Sigmoid colon (tissue), 7 donors: Measurements from ENCODE around the gene JAZF1. TPM values are rescaled to one million over a fixed set of nuclear protein-coding genes. Genes with fewer than 3 reads are reported as not detected.

Experiments
- DNase-seq: peaks from one replicate; pipeline ENCODE4 v3.0.0-alpha.2; 2019
- H3K27ac ChIP-seq, 4 donors: fragments of 200-600 bp; sonication (generic); one replicate each; pipeline ENCODE4 v1.5.1; 2016 to 2019; ENCODE audit warnings: mild to moderate bottlenecking in 1 of 4
- H3K27me3 ChIP-seq, 3 donors: fragments of 200-600 bp; sonication (generic); one replicate each; pipeline ENCODE4 v1.5.1; 2019; ENCODE audit warnings: mild to moderate bottlenecking in 1 of 3
- H3K36me3 ChIP-seq, 4 donors: fragments of 200-600 bp; sonication (generic); one replicate each; pipeline ENCODE4 v1.5.1; 2016 to 2019
- H3K4me1 ChIP-seq, 4 donors: fragments of 200-600 bp; sonication (generic); one replicate each; pipeline ENCODE4 v1.5.1; 2017 to 2019
- H3K4me3 ChIP-seq, 4 donors: fragments of 200-600 bp; sonication (generic); one replicate each; pipeline ENCODE4 v1.5.1; 2017 to 2019; ENCODE audit warnings: mild to moderate bottlenecking in 2 of 4, moderate library complexity in 1 of 4
- H3K9me3 ChIP-seq, 4 donors: fragments of 200-600 bp in 3 of 4; sonication (generic) in 3 of 4; one replicate each; pipeline versions ENCODE4 v1.5.1 to v1.6.1; 2013 to 2019
- EP300 ChIP-seq, 4 donors: sonication (generic); formaldehyde crosslinking; IDR thresholded peaks; one replicate each; pipeline ENCODE4 v1.6.1; 2017; ENCODE audit warnings: antibody characterized with exemption in 4 of 4
- POLR2A ChIP-seq, 2 donors: fragments of 450-650 bp; IDR thresholded peaks; one replicate each; pipeline ENCODE4 v1.6.1; 2016; ENCODE audit warnings: antibody characterized with exemption in 2 of 2, mild to moderate bottlenecking in 2 of 2, moderate library complexity in 2 of 2
- POLR2AphosphoS5 ChIP-seq, 4 donors: sonication (generic); formaldehyde crosslinking; IDR thresholded peaks; one replicate each; pipeline ENCODE4 v1.6.1; 2017; ENCODE audit warnings: antibody characterized with exemption in 4 of 4
- WGBS, 2 donors: extraction: QIAGEN DNeasy Blood & Tissue Kit; methylation state at CpG; one replicate each; pipeline ENCODE4 v1.1.7; 2013; 5-methylcytosine and 5-hydroxymethylcytosine counted together
- intact Hi-C: fragments of 100-400 bp; cut with DNase I; formaldehyde crosslinking; loops from one replicate; pipeline ENCODE4 v1.15.1; 2023
- polyA plus RNA-seq, 3 donors: library from polyadenylated mRNA; stranded (reverse); fragments of 200-250 nt; gene quantifications; one replicate each; pipeline ENCODE4 v1.2.3, GENCODE V29; 2013
- total RNA-seq, 4 donors: library from RNA; depleted of rRNA; stranded (reverse); fragments of >200 nt; gene quantifications; one replicate each; pipeline ENCODE4 v1.1.0, GENCODE V29; 2016
- TF ChIP-seq, protein P1 (sequence below), 4 experiments: fragments of 450-650 bp in 3 of 4; fragments of 200-600 bp in 1 of 4; IDR thresholded peaks; one replicate each; pipeline ENCODE4 v1.5.1; 2016 to 2019; ENCODE audit warnings: antibody characterized with exemption in 4 of 4, mild to moderate bottlenecking in 3 of 4, moderate library complexity in 2 of 4
- donor health status: healthy with polysubstance abuse.
- donor health status: Bipolar disorder and iron deficiency.
- donor health status: healthy.

The JAZF1 gene
- total and polyA plus RNA-seq, 7 donors = 4.2 to 59.6 (median 46.4) TPM

DNA sequence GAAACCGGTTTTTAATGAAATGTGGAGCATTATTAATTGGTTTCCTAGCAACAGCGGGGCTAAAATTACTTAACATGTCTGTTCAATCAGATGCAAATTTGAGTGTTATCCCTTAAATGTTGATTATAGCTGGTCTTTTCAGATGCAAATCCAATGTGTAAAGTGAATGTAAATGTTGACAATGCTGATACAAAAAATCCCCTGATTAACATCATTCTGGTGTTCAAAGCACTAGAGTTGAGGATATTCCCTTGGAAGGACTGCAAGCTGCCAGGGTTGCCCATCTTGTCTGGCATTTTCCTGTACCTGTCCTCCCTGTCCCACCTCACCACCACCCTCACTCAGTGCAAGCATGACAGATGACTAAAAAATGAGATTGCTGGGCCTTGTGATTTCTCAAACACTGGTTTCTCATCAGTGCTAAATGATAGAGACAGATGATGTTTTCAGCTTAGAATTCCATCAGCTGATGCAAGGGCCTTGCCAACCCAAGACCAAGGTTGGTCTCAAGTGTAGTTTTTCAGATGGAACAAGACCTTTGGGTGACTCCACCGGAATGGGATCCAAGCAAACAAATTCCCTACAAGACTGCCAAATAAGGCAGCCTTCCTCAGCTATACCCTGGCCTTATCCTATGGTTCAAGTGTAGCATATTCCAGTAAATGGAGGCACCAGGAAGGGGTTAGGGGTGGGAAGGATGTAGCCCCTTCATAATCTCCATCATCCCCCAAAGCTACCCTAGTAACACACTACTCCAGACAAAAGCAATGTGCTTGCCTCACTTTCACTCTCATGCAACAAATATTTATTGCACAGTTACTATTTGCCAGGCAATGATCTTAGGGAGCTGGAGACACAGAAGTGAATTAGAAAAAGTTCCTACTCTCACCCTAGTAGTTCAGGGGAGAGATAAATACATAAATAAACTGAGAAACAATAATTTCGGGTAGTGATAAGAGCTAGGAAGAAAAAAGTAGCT is 54.9 kb downstream of the JAZF1 start:
- no peak overlapping the region for H3K4me3 ChIP-seq
- intact Hi-C loops = no loop called here
- H3K4me1 ChIP-seq = peaks cover 0 to 64% (median 53%) of the 10 kb centered on the region in 4 donors
- no peaks in the 10 kb centered on the region for H3K9me3 ChIP-seq
- H3K27me3 ChIP-seq = no peaks in the 10 kb centered on the region
- no peak for DNase-seq
- H3K27ac ChIP-seq = peak overlapping the region; percentile 50 to 84 (median 73)
- WGBS, 2 donors = 85% methylated on average over 4 of the region's 4 CpGs
- H3K36me3 ChIP-seq = no peaks in the 10 kb centered on the region
- TF ChIP-seq POLR2AphosphoS5 (IDR thresholded peaks at IDR 0.05) = peak in 2 of 4 donors; percentile 17 to 23
- TF ChIP-seq EP300 (IDR thresholded peaks at IDR 0.05) = no peak
- TF ChIP-seq POLR2A (IDR thresholded peaks at IDR 0.05) = no peak
- TF ChIP-seq, protein P1, sequence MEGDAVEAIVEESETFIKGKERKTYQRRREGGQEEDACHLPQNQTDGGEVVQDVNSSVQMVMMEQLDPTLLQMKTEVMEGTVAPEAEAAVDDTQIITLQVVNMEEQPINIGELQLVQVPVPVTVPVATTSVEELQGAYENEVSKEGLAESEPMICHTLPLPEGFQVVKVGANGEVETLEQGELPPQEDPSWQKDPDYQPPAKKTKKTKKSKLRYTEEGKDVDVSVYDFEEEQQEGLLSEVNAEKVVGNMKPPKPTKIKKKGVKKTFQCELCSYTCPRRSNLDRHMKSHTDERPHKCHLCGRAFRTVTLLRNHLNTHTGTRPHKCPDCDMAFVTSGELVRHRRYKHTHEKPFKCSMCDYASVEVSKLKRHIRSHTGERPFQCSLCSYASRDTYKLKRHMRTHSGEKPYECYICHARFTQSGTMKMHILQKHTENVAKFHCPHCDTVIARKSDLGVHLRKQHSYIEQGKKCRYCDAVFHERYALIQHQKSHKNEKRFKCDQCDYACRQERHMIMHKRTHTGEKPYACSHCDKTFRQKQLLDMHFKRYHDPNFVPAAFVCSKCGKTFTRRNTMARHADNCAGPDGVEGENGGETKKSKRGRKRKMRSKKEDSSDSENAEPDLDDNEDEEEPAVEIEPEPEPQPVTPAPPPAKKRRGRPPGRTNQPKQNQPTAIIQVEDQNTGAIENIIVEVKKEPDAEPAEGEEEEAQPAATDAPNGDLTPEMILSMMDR (IDR thresholded peaks at IDR 0.05) = no peak

DNA sequence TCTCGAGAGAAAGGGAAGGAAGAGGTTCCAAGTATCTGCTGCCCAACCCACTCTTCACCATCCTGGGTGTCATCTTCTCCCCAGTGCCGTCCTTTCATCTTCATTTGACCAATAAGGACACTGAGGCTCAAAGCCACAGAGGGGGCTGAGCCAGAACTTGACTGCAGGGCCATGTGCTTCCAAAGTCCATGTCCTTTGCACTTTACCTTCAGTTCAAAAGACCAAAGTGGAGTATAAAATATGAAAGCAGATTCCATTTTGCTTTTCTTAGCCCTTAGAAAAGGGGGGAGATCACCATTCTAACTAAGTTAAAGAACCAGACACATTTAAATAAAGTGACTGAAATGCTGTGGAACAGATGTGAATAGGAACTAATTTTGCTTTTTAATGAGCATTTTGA is 56.2 kb downstream of the JAZF1 start:
- TF ChIP-seq POLR2A (IDR thresholded peaks at IDR 0.05) (no peak), POLR2AphosphoS5 (IDR thresholded peaks at IDR 0.05) (no peak), EP300 (IDR thresholded peaks at IDR 0.05) (no peak)
- TF ChIP-seq, protein P1 (IDR thresholded peaks at IDR 0.05) = no peak
- Histone ChIP-seq H3K27ac (no peak overlapping the region), H3K36me3 (no peaks in the 10 kb centered on the region), H3K4me3 (no peak overlapping the region), H3K9me3 (no peaks in the 10 kb centered on the region), H3K4me1 (peaks cover 0 to 51% (median 45%) of the 10 kb centered on the region in 4 donors), H3K27me3 (no peaks in the 10 kb centered on the region)
- DNase-seq = no peak
- intact Hi-C loops = no loop called here
- WGBS, 2 donors = 78 to 87% methylated on average over 2 of the region's 2 CpGs

DNA sequence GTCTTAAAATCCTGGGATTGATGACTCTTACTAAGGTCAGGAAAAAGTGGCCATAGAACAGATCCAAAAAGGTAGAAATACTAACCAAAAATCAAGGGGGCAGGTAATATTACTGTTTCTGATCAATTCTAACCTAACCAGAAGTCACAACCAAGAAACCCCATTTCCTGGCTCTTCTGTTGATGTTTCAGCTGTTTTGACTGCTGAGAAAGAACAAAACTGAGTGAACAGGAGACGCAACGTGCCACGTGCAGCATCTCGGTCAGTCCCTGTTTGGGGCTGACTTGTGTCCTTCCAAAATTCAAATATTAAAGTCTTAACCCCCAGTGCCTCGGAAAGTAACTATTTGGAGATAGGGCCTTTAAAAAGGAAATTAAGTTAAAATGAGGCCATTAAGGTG is 56.8 kb downstream of the JAZF1 start:
- Histone ChIP-seq H3K27me3 (no peaks in the 10 kb centered on the region), H3K4me1 (peaks cover 0 to 45% (median 38%) of the 10 kb centered on the region in 4 donors), H3K4me3 (no peak overlapping the region), H3K9me3 (no peaks in the 10 kb centered on the region), H3K36me3 (no peaks in the 10 kb centered on the region), H3K27ac (no peak overlapping the region)
- no peak for TF ChIP-seq EP300 (IDR thresholded peaks at IDR 0.05)
- no peak for TF ChIP-seq POLR2AphosphoS5 (IDR thresholded peaks at IDR 0.05)
- TF ChIP-seq POLR2A (IDR thresholded peaks at IDR 0.05) = peak in 1 of 2 donors; percentile 11
- intact Hi-C loops = no loop called here
- DNase-seq = no peak
- 71 to 88% methylated on average over 5 of the region's 5 CpGs for WGBS, 2 donors

DNA sequence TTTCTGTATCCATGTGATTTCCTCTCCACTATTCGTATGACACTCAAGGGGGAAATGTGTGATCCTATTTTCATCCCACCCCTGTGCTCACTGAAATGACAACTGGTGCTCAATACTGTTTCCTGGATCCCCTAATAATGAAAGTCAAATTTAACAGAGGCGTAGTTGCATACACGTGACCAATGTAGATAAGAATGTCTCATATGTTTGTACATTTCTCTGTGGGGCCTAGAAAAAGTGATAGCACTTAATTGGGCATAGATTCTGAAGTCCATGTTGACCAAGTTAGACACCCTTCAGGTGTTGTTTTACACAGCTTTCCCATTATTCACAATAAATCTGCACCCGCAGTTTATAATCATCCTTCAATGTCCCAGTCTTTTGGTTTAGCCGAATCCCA is 59.1 kb downstream of the JAZF1 start:
- WGBS, 2 donors = 89 to 92% methylated on average over 5 of the region's 5 CpGs
- H3K36me3 ChIP-seq = no peaks in the 10 kb centered on the region
- no peaks in the 10 kb centered on the region for H3K9me3 ChIP-seq
- H3K27ac ChIP-seq = no peak overlapping the region
- H3K4me3 ChIP-seq = no peak overlapping the region
- peaks cover 0 to 31% (median 17%) of the 10 kb centered on the region in 4 donors for H3K4me1 ChIP-seq
- DNase-seq = no peak
- no peaks in the 10 kb centered on the region for H3K27me3 ChIP-seq
- intact Hi-C loops = no loop called here
- TF ChIP-seq, protein P1 (IDR thresholded peaks at IDR 0.05) = no peak
- TF ChIP-seq POLR2A (IDR thresholded peaks at IDR 0.05) (no peak), EP300 (IDR thresholded peaks at IDR 0.05) (no peak), POLR2AphosphoS5 (IDR thresholded peaks at IDR 0.05) (no peak)

DNA sequence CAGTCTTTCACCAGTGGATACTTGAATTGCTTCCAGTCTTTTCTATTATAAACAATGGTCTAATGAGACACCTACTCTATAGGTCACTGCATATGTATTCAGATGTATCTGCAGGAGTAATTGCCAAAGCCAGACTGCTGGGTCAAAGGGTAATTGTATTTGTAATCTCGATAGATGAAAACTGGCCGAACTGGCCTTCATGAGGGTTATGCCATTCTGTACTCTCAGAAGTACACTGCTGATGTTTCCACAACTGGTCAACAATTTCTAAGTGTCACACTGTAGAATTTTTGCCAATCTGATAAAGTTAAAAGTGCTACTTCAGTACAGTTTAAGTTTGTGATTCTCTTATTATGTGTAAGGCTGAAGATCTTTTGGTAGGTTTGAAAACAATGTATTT is 64.6 kb downstream of the JAZF1 start:
- no peak overlapping the region for H3K4me3 ChIP-seq
- no peak for DNase-seq
- no peaks in the 10 kb centered on the region for H3K36me3 ChIP-seq
- 31 to 68% methylated on average over 2 of the region's 2 CpGs for WGBS, 2 donors
- intact Hi-C loops = no loop called here
- no peaks in the 10 kb centered on the region for H3K27me3 ChIP-seq
- peaks cover 0 to 51% (median 36%) of the 10 kb centered on the region in 4 donors for H3K4me1 ChIP-seq
- no peaks in the 10 kb centered on the region for H3K9me3 ChIP-seq
- H3K27ac ChIP-seq = peak overlapping the region in 1 of 4 donors; percentile 53
- no peak for TF ChIP-seq EP300 (IDR thresholded peaks at IDR 0.05)
